PC-3 (cell line): ENCODE data around the gene CXorf58.

Source experiments
- CTCF ChIP-seq: fragments of 300-600 bp; sonication (generic); conservative IDR thresholded peaks from 2 replicates; pipeline ENCODE4 v1.5.1; 2017; ENCODE audit warnings: antibody characterized with exemption, low read depth, mild to moderate bottlenecking, low read length
- EZH2 ChIP-seq: fragments of 300-600 bp; sonication (generic); IDR thresholded peaks from one replicate; pipeline ENCODE4 v1.6.1; 2017; ENCODE audit warnings: antibody characterized with exemption, mild to moderate bottlenecking, low read length; ENCODE audit not compliant: unreplicated experiment

GRCh38 chrX:23935106-23935505 lies 27.3 kb downstream of the CXorf58 start:
- TF ChIP-seq CTCF (no peak), EZH2 (no peak)
